ENCODE results near the gene CCNI2.
"Not testable (repeated sequence)": the region's sequence is repeated elsewhere in the genome, so short reads cannot be mapped to it uniquely, and the experiment has no call there.

CCNI2 gene

GRCh38 chr5:132779961-132780360, 32.7 kb downstream of the CCNI2 start:
- DNase-seq (ENCODE audit: low read depth in 1 of 2, low spot score in 1 of 2), result no peak

GRCh38 chr5:132780577-132780976, 33.4 kb downstream of the CCNI2 start:
- DNase-seq (ENCODE audit: low read depth in 1 of 2, low spot score in 1 of 2), result no peak

- no peak for DNase-seq (ENCODE audit: low read depth in 1 of 2, low spot score in 1 of 2)
Observed at GRCh38 chr5:132781029-132781428, 33.8 kb downstream of the CCNI2 start.

- no peak for DNase-seq (ENCODE audit: low read depth in 1 of 2, low spot score in 1 of 2)
Observed at GRCh38 chr5:132782101-132782500, 34.9 kb downstream of the CCNI2 start.

DNA sequence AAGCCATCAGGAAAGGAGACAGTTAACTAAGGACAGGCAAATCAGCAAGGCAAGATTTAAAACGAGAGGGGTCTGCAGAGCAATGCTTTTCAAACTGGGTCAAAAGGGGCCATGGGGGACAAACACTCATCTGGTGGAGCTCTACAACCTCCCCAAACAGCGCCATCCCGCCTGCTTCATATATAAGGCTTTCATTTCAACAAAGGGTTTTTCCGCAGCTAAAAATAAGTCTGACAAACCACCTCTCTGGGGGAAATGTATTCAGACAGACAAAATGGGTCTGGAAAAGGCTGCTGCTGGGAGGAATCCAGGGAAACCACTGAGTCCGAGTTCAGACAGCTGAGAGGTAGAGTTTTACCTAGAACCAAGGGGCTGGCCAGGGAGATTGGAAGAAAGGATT, 38.1 kb downstream of the CCNI2 start:
- no peak for DNase-seq (ENCODE audit: low read depth in 1 of 2, low spot score in 1 of 2)

DNA sequence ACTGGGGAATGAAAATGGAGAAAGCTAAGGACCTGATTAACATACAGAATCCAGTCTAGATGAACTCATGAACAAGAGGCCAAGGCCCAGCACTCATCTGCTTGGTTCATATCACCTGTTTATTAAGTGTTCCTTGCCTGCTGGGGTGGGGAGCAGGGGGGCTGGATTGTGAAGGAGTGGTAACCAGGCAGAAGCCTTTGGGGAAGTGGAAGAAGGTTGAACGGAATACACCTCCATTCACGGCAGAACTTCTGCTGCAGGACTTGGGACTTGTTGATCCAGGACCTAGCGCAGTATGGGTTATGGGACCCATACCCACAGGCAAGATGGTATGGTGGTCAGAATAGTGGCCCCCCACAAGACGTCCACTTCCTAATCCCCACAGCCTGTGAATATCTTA, 38.6 kb downstream of the CCNI2 start:
- no peak for DNase-seq (ENCODE audit: low read depth in 1 of 2, low spot score in 1 of 2)

GRCh38 chr5:132787076-132787475, 39.9 kb downstream of the CCNI2 start:
- no peak for DNase-seq (ENCODE audit: low read depth in 1 of 2, low spot score in 1 of 2)

DNA sequence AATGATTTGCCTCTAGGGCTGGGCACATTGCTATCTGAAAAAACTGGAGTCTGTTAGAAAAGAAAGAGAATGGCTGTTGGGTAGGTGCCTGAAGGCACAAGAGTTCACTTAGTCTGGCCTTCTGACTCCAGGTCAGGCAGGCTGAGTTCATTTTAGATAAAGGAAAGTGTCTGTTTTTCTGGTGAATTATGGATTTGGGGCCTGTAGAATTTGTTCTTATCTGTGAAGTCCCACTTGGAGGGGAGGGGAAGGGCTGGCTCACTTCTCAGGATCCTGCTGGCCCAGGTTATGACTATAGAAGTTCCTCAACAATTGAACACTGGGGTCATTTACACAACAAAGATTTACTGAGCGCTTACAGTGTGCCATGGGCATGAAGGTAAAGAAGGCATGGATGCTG, 41.3 kb downstream of the CCNI2 start:
- no peak for DNase-seq (ENCODE audit: low read depth in 1 of 2, low spot score in 1 of 2)

DNA sequence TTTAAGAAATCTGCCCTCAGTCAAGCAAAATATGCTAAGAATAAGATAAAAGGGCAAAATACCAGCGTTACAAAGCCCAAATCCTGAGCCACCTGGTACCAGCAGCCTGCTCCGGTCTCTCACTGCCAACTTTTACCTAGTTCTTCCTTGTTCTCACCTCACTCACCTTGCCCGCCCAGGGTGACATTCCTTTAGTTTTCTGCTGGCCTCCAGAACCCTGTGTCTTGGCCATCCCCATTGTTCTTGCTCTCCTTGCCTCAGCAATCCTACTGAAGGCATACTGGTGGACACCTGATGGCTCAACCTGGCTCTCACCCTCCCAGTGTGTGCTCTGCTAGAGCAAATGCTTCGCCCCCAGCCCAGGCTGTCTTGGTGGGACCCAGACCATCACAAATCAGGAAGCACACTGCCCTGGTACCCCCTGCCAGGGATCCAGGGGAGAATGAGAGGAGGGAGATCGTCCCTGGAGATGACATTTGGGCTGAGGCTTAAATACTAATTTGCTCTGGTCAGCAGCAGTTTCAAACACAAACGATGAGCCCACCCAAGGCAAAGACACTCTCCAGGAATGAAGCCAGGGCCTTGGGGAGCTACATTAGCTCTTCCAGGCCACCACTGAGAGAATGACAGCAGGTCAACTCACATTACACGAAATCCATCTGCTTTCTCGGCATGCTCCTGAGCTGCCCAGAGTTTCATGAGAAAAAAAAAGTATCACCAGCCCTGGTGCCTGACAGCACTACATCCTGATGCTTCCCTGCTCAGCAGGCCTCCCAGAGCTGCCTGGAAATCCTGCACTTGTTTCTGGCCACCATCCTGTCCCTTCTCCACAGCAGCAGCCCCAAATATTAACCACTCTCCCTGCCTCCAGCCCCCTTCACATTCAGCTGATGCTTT, 42.0 kb downstream of the CCNI2 start:
- no peak for DNase-seq (ENCODE audit: low read depth in 1 of 2, low spot score in 1 of 2)

DNA sequence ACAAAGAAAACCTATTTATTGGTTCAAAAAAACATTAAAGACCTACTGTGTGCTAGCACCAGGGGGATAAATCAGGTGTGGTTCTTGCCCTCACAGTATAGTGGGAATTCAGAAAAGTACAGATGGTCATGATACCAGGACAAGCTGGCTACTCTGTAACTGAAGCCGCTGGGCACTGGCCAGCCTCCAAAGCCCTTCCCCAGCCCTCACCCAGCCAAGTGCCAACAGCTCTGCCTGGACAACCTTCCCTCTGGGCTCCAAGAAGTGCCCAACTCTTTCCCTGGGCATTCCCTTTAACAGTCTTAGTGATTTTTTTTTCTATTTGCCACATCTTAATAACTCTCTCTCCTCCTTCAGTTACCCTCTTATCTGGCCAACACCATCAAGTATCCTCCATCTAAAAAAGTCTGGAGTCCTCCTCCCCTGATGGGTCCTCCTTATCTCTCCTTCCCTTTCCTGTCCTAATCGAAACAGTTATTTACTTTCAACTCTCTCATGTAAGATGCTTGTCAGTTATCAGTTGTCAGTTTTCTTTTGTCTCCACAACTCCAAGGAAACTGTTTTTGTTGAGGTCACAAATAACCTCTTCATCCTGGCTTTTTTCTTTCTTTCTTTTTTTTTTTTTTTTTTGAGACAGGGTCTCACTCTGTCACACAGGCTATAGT, 43.1 kb downstream of the CCNI2 start:
- no peak for DNase-seq (ENCODE audit: low read depth in 1 of 2, low spot score in 1 of 2)

DNA sequence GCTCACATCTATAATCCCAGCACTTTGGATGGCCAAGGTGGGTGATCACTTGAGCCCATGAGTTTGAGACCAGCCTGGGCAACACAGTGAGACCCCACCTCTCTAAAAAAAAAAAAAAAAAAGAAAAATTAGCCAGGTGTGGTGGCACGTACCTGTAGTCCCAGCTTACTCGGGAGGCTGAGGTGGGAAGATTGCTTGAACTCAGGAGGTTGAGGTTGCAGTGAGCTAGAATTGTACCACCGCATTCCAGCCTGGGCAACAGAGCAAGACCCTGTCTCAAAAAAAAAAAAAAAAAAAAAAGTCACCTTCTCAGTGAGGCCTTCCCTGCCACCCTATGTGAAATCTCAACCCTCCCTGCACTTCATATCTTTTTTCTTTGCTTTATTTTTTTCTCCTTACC, 43.8 kb downstream of the CCNI2 start:
- no peak for DNase-seq (ENCODE audit: low read depth in 1 of 2, low spot score in 1 of 2)

DNA sequence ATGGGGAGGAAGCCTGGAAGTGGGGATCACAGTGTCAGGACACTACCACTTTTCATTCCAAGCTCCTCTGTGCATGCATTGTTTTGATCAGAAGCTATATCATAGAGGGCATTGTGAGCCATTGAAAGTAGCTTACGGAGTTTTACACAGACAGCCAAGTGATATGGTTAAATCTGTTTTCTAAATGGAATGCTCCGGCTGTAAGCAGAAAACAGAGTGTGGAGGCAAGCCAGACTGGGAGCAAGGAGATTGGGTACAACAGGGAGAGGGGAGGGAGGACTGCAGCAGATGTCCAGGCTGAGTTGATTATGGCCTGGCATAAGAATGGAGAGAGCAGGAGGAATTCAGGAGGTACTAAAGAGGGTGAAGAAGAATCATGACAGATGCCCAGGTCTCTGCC, 50.4 kb downstream of the CCNI2 start:
- DNase-seq (ENCODE audit: low read depth in 1 of 2, low spot score in 1 of 2), result no peak

GRCh38 chr5:132799392-132799791, 52.2 kb downstream of the CCNI2 start:
- DNase-seq (ENCODE audit: low read depth in 1 of 2, low spot score in 1 of 2), result no peak

DNA sequence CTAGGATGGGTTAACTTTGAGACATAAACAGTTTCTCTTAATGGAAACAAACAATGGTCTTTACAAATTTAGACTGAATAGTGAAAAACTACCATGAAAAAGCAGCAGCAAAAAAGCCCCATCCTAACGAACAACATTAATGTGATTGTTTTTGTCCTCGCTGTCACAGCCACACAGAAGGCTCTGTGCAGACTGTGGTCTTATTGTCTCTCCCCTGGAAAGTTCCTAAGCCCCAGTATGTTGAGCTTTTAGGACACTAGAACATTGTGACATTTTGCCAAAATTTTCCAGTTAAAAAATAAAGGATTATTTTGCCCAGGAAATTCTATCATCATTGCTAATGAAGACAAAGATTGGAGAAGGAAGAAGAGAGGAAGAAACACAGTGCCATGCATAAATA, 53.3 kb downstream of the CCNI2 start:
- no peak for DNase-seq (ENCODE audit: low read depth in 1 of 2, low spot score in 1 of 2)

- no peak for DNase-seq (ENCODE audit: low read depth in 1 of 2, low spot score in 1 of 2)
Observed at GRCh38 chr5:132802044-132802684, 54.9 kb downstream of the CCNI2 start.

GRCh38 chr5:132802685-132803066, 55.5 kb downstream of the CCNI2 start:
- not testable (repeated sequence) for DNase-seq (ENCODE audit: low read depth in 1 of 2, low spot score in 1 of 2)
